Type B pancreatic cell (in vitro differentiated cells): ENCODE data around the gene ZNRF1. TPM values are rescaled to one million over a fixed set of nuclear protein-coding genes. Genes with fewer than 3 reads are reported as not detected.

Experiments
- DNase-seq: peaks from one replicate; pipeline ENCODE4 v3.0.0; 2021; ENCODE audit warnings: mixed read lengths; ENCODE audit not compliant: unreplicated experiment; ENCODE audit errors: extremely low spot score
- H3K27ac Mint-ChIP-seq: 2 replicates; pipeline ENCODE4 v1.8.0; 2021; ENCODE audit warnings: mild to moderate bottlenecking, mixed read lengths
- H3K27me3 Mint-ChIP-seq: 2 replicates; pipeline ENCODE4 v1.8.0; 2021; ENCODE audit warnings: mixed read lengths
- H3K36me3 Mint-ChIP-seq: 2 replicates; pipeline ENCODE4 v1.8.0; 2021; ENCODE audit warnings: mixed read lengths
- H3K4me1 Mint-ChIP-seq: one replicate; pipeline ENCODE4 v1.8.0; 2021; ENCODE audit warnings: mixed read lengths; ENCODE audit not compliant: unreplicated experiment
- H3K4me3 Mint-ChIP-seq: 2 replicates; pipeline ENCODE4 v1.8.0; 2021; ENCODE audit warnings: mild to moderate bottlenecking, mixed read lengths
- H3K9me3 Mint-ChIP-seq: 2 replicates; pipeline ENCODE4 v1.8.0; 2021; ENCODE audit warnings: mixed read lengths
- CTCF ChIP-seq: fragments of 200-600 bp; sonication (generic); conservative IDR thresholded peaks from 2 replicates; pipeline ENCODE4 v1.5.0; 2021; ENCODE audit warnings: antibody characterized with exemption, mild to moderate bottlenecking
- total RNA-seq: library from RNA; stranded (reverse); gene quantifications from 2 replicates; pipeline ENCODE4 v1.2.1, GENCODE V29; 2021; ENCODE audit warnings: low replicate concordance

The ZNRF1 gene
- total RNA-seq, 1 donor from 2014 or later: 49.2 TPM

- no peak for DNase-seq
- no peak for TF ChIP-seq CTCF
- H3K36me3 Mint-ChIP-seq: peaks cover 16% of the 10 kb centered on the region
- H3K9me3 Mint-ChIP-seq: no peaks in the 10 kb centered on the region
- H3K27me3 Mint-ChIP-seq: no peaks in the 10 kb centered on the region
- peaks cover 19% of the 10 kb centered on the region for H3K4me1 Mint-ChIP-seq
- peak overlapping the region; percentile 18 for H3K27ac Mint-ChIP-seq
- no peak overlapping the region for H3K4me3 Mint-ChIP-seq
These were observed 101.1 kb downstream of the ZNRF1 start for GRCh38 chr16:75099738-75100602.

GRCh38 chr16:75100603-75100990 lies 101.8 kb downstream of the ZNRF1 start:
- TF ChIP-seq CTCF: no peak
- Mint-ChIP-seq H3K4me3 (no peak overlapping the region), H3K27ac (peak overlapping the region; percentile 18), H3K9me3 (no peaks in the 10 kb centered on the region), H3K27me3 (no peaks in the 10 kb centered on the region), H3K36me3 (peaks cover 16% of the 10 kb centered on the region), H3K4me1 (peaks cover 19% of the 10 kb centered on the region)
- DNase-seq: no peak

- TF ChIP-seq CTCF: no peak
- H3K9me3 Mint-ChIP-seq: no peaks in the 10 kb centered on the region
- no peaks in the 10 kb centered on the region for H3K27me3 Mint-ChIP-seq
- no peak overlapping the region for H3K27ac Mint-ChIP-seq
- DNase-seq: no peak
- H3K4me1 Mint-ChIP-seq: peaks cover 16% of the 10 kb centered on the region
- H3K36me3 Mint-ChIP-seq: peaks cover 15% of the 10 kb centered on the region
- no peak overlapping the region for H3K4me3 Mint-ChIP-seq
These were observed 102.8 kb downstream of the ZNRF1 start for GRCh38 chr16:75101635-75102034.

- Mint-ChIP-seq H3K9me3 (no peaks in the 10 kb centered on the region), H3K27me3 (no peaks in the 10 kb centered on the region), H3K36me3 (peaks cover 12% of the 10 kb centered on the region), H3K4me3 (no peak overlapping the region), H3K4me1 (peaks cover 11% of the 10 kb centered on the region), H3K27ac (no peak overlapping the region)
- TF ChIP-seq CTCF: no peak
- DNase-seq: no peak
These were observed 103.8 kb downstream of the ZNRF1 start for GRCh38 chr16:75102595-75102994.

GRCh38 chr16:75103994-75104393 lies 105.2 kb downstream of the ZNRF1 start:
- Mint-ChIP-seq H3K4me1 (peaks cover 11% of the 10 kb centered on the region), H3K27me3 (no peaks in the 10 kb centered on the region), H3K36me3 (peaks cover 16% of the 10 kb centered on the region), H3K27ac (no peak overlapping the region), H3K4me3 (no peak overlapping the region), H3K9me3 (no peaks in the 10 kb centered on the region)
- TF ChIP-seq CTCF: no peak
- no peak for DNase-seq
